ENCODE data around the gene LMX1A.

LMX1A gene

DNA sequence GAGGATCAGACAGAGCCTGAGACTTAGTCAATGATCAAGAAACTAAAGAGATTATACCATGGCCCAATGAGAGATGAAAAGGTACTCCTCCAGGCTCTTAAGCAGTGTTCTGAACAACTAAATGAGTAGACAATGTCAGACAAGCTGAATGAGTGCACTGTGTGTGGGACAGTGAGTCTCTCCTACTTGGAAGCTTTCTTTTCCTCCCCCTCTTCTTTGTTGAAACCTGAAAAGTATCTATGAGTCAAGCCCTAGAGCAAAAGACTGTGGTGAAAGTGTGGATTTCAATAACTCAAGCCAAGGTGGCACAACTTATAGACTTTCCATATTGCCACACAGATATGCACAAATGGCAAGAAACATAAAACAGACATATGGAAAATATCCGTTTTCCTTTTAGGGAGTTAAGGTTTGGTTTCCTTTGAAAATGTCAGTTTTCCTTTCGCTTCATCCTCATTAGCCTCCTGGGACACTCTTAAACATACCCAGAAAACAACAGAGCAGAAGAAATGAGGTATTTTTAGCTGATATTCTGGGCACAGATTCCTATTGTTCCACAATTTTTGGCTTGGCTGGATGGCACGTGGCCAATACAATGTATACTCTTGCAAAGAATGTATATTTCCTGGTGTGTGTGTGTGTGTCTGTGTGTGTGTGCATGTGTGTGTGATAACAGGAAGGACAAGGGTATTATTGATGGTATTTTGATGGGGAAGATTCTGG is 96.6 kb downstream of the LMX1A start:
- Histone ChIP-seq H3K36me3 (ENCODE audit: control insufficient read depth in 2 of 2, insufficient read depth in 1 of 2, low read length in 2 of 2) (no peaks in the 10 kb centered on the region), H3K9me3 (ENCODE audit: control insufficient read depth, insufficient read depth, low read depth, low read length) (no peaks in the 10 kb centered on the region), H3K27ac (ENCODE audit: extremely low read depth, low read depth, low read length) (no peak overlapping the region), H3K4me3 (ENCODE audit: low read depth, low read length) (no peak overlapping the region), H3K4me1 (ENCODE audit: control insufficient read depth, insufficient read depth, low read length) (peaks cover 3% of the 10 kb centered on the region; the same call in 1 of the 2 replicates)
- TF ChIP-seq TRIM28 (IDR thresholded peaks at IDR 0.05; ENCODE audit: borderline replicate concordance, low read length), result no peak
- TF ChIP-seq, protein P1, sequence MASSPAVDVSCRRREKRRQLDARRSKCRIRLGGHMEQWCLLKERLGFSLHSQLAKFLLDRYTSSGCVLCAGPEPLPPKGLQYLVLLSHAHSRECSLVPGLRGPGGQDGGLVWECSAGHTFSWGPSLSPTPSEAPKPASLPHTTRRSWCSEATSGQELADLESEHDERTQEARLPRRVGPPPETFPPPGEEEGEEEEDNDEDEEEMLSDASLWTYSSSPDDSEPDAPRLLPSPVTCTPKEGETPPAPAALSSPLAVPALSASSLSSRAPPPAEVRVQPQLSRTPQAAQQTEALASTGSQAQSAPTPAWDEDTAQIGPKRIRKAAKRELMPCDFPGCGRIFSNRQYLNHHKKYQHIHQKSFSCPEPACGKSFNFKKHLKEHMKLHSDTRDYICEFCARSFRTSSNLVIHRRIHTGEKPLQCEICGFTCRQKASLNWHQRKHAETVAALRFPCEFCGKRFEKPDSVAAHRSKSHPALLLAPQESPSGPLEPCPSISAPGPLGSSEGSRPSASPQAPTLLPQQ (tag by site-specific recombination; IDR thresholded peaks at IDR 0.05), result no peak
- TF ChIP-seq ZNF585B (tag by site-specific recombination; IDR thresholded peaks at IDR 0.05), result no peak
- TF ChIP-seq, protein P2, sequence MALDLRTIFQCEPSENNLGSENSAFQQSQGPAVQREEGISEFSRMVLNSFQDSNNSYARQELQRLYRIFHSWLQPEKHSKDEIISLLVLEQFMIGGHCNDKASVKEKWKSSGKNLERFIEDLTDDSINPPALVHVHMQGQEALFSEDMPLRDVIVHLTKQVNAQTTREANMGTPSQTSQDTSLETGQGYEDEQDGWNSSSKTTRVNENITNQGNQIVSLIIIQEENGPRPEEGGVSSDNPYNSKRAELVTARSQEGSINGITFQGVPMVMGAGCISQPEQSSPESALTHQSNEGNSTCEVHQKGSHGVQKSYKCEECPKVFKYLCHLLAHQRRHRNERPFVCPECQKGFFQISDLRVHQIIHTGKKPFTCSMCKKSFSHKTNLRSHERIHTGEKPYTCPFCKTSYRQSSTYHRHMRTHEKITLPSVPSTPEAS (tag by site-specific recombination; IDR thresholded peaks at IDR 0.05), result peak; percentile 50; the same call in 1 of the 2 replicates
- POLR2A ChIA-PET, result no interaction called here
- CTCF ChIA-PET, result interaction anchor here (1.0 to 5.4 kb wide), 3 partner anchors 9 to 109 kb away, joined by 3 to 125 read pairs (median 6); no protein-coding TSS in a partner anchor

DNA sequence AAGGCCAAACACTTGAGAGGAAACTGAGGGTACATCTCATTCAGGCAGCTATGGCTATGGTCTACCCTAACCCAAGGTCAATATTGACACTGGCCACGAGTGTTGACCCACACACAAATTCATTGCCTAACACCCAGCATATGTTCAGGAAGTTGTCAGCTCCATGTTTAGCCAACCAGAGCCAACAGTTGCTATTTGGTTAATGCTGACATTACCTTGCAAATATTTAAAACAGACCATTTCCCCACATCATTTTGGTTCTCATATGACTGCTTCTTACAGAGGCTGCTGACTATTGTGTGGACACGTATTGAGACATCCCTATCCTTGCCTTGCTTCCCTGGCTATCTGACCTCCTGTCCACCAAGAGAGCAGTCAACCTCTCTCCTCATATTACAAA is 97.3 kb downstream of the LMX1A start:
- ChIA-PET POLR2A (no interaction called here), CTCF (interaction anchor here (0.6 to 5.4 kb wide), 11 partner anchors 10 to 337 kb away, joined by 3 to 125 read pairs (median 6); no protein-coding TSS in a partner anchor)
- H3K4me3 ChIP-seq (ENCODE audit: low read depth, low read length), result no peak overlapping the region
- no peaks in the 10 kb centered on the region for H3K36me3 ChIP-seq (ENCODE audit: control insufficient read depth in 2 of 2, insufficient read depth in 1 of 2, low read length in 2 of 2)
- peaks cover 3% of the 10 kb centered on the region; the same call in 1 of the 2 replicates for H3K4me1 ChIP-seq (ENCODE audit: control insufficient read depth, insufficient read depth, low read length)
- no peak overlapping the region for H3K27ac ChIP-seq (ENCODE audit: extremely low read depth, low read depth, low read length)
- H3K9me3 ChIP-seq (ENCODE audit: control insufficient read depth, insufficient read depth, low read depth, low read length), result no peaks in the 10 kb centered on the region
- TF ChIP-seq BCL11B (tag by site-specific recombination; IDR thresholded peaks at IDR 0.05; ENCODE audit: low read depth) (no peak), TRIM28 (IDR thresholded peaks at IDR 0.05; ENCODE audit: borderline replicate concordance, low read length) (no peak), IKZF3 (tag by site-specific recombination; IDR thresholded peaks at IDR 0.05) (no peak), ZNF157 (tag by site-specific recombination; IDR thresholded peaks at IDR 0.05) (no peak), ZNF394 (tag by site-specific recombination; IDR thresholded peaks at IDR 0.05; ENCODE audit: borderline replicate concordance) (no peak), ZNF76 (tag by site-specific recombination; IDR thresholded peaks at IDR 0.05; ENCODE audit: borderline replicate concordance, low read depth) (no peak), ZNF571 (tag by site-specific recombination; IDR thresholded peaks at IDR 0.05) (no peak), SETDB1 (IDR thresholded peaks at IDR 0.05; ENCODE audit: insufficient read length, low read length) (no peak), ZNF48 (tag by site-specific recombination; IDR thresholded peaks at IDR 0.05) (no peak), ZNF473 (tag by site-specific recombination; IDR thresholded peaks at IDR 0.05) (no peak), ZNF24 (tag by site-specific recombination; IDR thresholded peaks at IDR 0.05) (no peak), BCL11A (tag by site-specific recombination; IDR thresholded peaks at IDR 0.05; ENCODE audit: low read depth) (no peak), ZNF610 (tag by site-specific recombination; IDR thresholded peaks at IDR 0.05; ENCODE audit: borderline replicate concordance) (no peak), ZNF302 (tag by site-specific recombination; IDR thresholded peaks at IDR 0.05; ENCODE audit: low read depth) (no peak)
- TF ChIP-seq, protein P3, sequence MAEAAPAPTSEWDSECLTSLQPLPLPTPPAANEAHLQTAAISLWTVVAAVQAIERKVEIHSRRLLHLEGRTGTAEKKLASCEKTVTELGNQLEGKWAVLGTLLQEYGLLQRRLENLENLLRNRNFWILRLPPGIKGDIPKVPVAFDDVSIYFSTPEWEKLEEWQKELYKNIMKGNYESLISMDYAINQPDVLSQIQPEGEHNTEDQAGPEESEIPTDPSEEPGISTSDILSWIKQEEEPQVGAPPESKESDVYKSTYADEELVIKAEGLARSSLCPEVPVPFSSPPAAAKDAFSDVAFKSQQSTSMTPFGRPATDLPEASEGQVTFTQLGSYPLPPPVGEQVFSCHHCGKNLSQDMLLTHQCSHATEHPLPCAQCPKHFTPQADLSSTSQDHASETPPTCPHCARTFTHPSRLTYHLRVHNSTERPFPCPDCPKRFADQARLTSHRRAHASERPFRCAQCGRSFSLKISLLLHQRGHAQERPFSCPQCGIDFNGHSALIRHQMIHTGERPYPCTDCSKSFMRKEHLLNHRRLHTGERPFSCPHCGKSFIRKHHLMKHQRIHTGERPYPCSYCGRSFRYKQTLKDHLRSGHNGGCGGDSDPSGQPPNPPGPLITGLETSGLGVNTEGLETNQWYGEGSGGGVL (tag by site-specific recombination; IDR thresholded peaks at IDR 0.05), result no peak
- TF ChIP-seq, protein P4, sequence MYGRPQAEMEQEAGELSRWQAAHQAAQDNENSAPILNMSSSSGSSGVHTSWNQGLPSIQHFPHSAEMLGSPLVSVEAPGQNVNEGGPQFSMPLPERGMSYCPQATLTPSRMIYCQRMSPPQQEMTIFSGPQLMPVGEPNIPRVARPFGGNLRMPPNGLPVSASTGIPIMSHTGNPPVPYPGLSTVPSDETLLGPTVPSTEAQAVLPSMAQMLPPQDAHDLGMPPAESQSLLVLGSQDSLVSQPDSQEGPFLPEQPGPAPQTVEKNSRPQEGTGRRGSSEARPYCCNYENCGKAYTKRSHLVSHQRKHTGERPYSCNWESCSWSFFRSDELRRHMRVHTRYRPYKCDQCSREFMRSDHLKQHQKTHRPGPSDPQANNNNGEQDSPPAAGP (tag by site-specific recombination; IDR thresholded peaks at IDR 0.05), result no peak
- TF ChIP-seq, protein P5, sequence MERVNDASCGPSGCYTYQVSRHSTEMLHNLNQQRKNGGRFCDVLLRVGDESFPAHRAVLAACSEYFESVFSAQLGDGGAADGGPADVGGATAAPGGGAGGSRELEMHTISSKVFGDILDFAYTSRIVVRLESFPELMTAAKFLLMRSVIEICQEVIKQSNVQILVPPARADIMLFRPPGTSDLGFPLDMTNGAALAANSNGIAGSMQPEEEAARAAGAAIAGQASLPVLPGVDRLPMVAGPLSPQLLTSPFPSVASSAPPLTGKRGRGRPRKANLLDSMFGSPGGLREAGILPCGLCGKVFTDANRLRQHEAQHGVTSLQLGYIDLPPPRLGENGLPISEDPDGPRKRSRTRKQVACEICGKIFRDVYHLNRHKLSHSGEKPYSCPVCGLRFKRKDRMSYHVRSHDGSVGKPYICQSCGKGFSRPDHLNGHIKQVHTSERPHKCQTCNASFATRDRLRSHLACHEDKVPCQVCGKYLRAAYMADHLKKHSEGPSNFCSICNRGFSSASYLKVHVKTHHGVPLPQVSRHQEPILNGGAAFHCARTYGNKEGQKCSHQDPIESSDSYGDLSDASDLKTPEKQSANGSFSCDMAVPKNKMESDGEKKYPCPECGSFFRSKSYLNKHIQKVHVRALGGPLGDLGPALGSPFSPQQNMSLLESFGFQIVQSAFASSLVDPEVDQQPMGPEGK (tag by site-specific recombination; IDR thresholded peaks at IDR 0.05), result no peak
- TF ChIP-seq, protein P6, sequence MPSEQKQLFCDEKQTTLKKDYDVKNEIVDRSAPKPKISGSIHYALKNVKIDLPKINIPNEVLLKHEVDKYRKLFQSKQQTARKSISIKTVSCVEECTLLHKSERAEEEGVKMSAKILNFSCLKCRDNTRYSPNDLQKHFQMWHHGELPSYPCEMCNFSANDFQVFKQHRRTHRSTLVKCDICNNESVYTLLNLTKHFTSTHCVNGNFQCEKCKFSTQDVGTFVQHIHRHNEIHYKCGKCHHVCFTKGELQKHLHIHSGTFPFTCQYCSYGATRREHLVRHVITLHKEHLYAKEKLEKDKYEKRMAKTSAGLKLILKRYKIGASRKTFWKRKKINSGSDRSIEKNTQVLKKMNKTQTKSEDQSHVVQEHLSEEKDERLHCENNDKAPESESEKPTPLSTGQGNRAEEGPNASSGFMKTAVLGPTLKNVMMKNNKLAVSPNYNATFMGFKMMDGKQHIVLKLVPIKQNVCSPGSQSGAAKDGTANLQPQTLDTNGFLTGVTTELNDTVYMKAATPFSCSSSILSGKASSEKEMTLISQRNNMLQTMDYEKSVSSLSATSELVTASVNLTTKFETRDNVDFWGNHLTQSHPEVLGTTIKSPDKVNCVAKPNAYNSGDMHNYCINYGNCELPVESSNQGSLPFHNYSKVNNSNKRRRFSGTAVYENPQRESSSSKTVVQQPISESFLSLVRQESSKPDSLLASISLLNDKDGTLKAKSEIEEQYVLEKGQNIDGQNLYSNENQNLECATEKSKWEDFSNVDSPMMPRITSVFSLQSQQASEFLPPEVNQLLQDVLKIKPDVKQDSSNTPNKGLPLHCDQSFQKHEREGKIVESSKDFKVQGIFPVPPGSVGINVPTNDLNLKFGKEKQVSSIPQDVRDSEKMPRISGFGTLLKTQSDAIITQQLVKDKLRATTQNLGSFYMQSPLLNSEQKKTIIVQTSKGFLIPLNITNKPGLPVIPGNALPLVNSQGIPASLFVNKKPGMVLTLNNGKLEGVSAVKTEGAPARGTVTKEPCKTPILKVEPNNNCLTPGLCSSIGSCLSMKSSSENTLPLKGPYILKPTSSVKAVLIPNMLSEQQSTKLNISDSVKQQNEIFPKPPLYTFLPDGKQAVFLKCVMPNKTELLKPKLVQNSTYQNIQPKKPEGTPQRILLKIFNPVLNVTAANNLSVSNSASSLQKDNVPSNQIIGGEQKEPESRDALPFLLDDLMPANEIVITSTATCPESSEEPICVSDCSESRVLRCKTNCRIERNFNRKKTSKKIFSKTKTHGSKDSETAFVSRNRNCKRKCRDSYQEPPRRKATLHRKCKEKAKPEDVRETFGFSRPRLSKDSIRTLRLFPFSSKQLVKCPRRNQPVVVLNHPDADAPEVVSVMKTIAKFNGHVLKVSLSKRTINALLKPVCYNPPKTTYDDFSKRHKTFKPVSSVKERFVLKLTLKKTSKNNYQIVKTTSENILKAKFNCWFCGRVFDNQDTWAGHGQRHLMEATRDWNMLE (tag by site-specific recombination; conservative IDR thresholded peaks at IDR 0.05; ENCODE audit: low read depth), result no peak

All from HEK293 (cell line).